Mucosa of descending colon (tissue), 3 donors: Measurements from ENCODE around the gene CCDC157. TPM values are rescaled to one million over a fixed set of nuclear protein-coding genes. Genes with fewer than 3 reads are reported as not detected.

Experiments used
- ATAC-seq: fragments of 200-7000 bp; cut with Tn5 transposase; one replicate; pipeline ENCODE4 v1.9.1; 2020; ENCODE audit warnings: mild to moderate bottlenecking, moderate library complexity
- DNase-seq, 3 donors: peaks; one replicate each; pipeline ENCODE4 v3.0.0-alpha.2; 2020
- H3K36me3 ChIP-seq: fragments of 200-600 bp; one replicate; pipeline ENCODE4 v1.8.0; 2021; ENCODE audit warnings: low read depth, mild to moderate bottlenecking
- H3K4me1 ChIP-seq: fragments of 200-600 bp; one replicate; pipeline ENCODE4 v1.8.0; 2021; ENCODE audit warnings: low read depth, mild to moderate bottlenecking
- H3K4me3 ChIP-seq: fragments of 200-600 bp; one replicate; pipeline ENCODE4 v1.8.0; 2021; ENCODE audit warnings: mild to moderate bottlenecking
- H3K9me3 ChIP-seq: fragments of 200-600 bp; one replicate; pipeline ENCODE4 v1.8.0; 2021; ENCODE audit warnings: mild to moderate bottlenecking
- intact Hi-C, 2 donors: fragments of 100-400 bp; cut with DNase I in 1 of 2; cut with micrococcal nuclease in 1 of 2; formaldehyde crosslinking; loops; one replicate each; pipeline versions ENCODE4 v1.11.0 to v1.11.1; 2022; cut with DNase I, micrococcal nuclease
- total RNA-seq, 3 donors: library from RNA; stranded (reverse); fragmentation: NEBNext Ultra II Directional in 2 of 3; extraction: Animal tissue kit (Norgen Biotek cat#: 25700) in 2 of 3; gene quantifications; one replicate each; pipeline versions ENCODE4 v1.2.1 to v1.2.4, GENCODE V29; 2021 to 2023
- TF ChIP-seq, protein P1 (sequence below): fragments of 200-600 bp; IDR thresholded peaks from one replicate; pipeline ENCODE4 v1.8.0; 2022; ENCODE audit warnings: antibody characterized with exemption, mild to moderate bottlenecking
- donor health status: DM: no; HTN: no; CAD: no; lungs with moderate emphysema.
- donor health status: DM: no; HTN: no; CAD: no.
- donor health status: DM: no; HTN: yes; CAD: no.

The CCDC157 gene
- total RNA-seq, 3 donors from 2014 or later: 1.6 to 2.2 (median 1.8) TPM

DNA sequence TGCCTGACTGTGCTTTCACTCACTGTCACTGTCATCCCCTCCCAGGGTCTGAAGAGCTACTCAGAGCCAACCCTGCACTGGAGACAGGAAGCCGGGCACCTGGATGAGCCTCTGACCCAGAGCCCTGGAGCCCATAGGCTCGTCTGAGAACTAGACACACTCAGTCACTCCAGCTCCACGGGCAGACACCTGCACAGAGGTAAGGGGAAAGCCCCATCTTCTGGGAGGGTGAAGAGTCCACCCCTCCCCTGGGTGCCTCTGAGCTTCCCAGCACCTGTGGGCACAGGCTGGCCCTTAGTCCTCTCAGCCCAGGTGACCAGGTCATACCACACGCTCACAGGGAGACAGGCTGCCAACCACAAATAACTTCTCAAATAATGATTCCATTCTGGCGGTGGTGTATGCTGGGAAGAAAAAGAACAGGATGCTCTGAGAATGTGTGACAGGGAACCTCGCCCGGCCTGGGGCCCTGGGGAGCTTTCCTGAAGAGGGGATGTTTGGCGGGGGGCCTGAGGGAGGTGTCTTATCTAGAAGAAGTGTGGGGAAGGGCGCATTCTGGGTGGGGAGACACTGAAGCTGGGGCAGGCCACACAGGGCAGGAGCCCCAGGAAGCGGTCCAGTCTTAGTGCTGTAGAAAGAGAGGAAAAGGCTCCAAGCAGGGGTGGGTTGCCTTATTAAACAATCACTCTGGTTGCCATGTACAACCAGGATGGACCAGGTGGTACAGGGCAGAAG is 5.3 kb downstream of the CCDC157 start:
- Histone ChIP-seq H3K9me3 (no peaks in the 10 kb centered on the region), H3K4me3 (no peak overlapping the region), H3K4me1 (peaks cover 4% of the 10 kb centered on the region), H3K36me3 (no peaks in the 10 kb centered on the region)
- TF ChIP-seq, protein P1, sequence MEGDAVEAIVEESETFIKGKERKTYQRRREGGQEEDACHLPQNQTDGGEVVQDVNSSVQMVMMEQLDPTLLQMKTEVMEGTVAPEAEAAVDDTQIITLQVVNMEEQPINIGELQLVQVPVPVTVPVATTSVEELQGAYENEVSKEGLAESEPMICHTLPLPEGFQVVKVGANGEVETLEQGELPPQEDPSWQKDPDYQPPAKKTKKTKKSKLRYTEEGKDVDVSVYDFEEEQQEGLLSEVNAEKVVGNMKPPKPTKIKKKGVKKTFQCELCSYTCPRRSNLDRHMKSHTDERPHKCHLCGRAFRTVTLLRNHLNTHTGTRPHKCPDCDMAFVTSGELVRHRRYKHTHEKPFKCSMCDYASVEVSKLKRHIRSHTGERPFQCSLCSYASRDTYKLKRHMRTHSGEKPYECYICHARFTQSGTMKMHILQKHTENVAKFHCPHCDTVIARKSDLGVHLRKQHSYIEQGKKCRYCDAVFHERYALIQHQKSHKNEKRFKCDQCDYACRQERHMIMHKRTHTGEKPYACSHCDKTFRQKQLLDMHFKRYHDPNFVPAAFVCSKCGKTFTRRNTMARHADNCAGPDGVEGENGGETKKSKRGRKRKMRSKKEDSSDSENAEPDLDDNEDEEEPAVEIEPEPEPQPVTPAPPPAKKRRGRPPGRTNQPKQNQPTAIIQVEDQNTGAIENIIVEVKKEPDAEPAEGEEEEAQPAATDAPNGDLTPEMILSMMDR: no peak
- no peak for ATAC-seq
- intact Hi-C loops: no loop called here
- DNase-seq: no peak

DNA sequence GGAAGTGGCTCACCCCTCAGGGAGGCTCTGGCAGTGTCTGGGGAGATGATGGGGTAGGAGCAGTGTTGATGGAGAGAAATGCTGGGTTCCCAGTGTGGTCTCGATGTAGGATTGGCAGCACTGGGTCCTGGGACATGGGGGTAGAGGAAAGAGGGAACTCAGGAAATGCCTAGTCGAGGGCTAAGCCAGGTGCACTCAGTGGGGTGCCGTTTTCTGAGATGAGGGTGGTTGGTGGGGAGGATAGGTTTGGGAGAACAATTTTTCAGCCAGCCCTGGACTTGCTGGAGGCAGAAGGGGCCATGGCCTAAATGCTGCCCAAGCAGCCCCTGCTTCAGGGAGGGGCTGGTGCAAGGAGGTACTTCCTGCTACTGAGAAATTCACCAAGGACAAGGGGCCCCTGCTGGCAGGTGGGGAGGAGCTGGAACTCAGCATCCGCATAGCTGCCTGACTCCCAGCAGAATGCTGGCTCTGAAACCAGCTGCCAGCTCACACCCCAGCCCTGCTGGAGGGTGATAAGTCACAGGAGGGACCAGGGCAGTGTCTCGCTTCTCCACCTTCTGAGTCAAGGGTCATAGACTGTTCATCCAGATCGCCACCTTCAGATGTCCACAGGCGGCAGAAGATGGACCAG is 6.0 kb downstream of the CCDC157 start:
- no peaks in the 10 kb centered on the region for H3K4me1 ChIP-seq
- DNase-seq: no peak
- ATAC-seq: no peak
- no peak overlapping the region for H3K4me3 ChIP-seq
- H3K36me3 ChIP-seq: no peaks in the 10 kb centered on the region
- TF ChIP-seq, protein P1: no peak
- intact Hi-C loops: no loop called here
- H3K9me3 ChIP-seq: no peaks in the 10 kb centered on the region

DNA sequence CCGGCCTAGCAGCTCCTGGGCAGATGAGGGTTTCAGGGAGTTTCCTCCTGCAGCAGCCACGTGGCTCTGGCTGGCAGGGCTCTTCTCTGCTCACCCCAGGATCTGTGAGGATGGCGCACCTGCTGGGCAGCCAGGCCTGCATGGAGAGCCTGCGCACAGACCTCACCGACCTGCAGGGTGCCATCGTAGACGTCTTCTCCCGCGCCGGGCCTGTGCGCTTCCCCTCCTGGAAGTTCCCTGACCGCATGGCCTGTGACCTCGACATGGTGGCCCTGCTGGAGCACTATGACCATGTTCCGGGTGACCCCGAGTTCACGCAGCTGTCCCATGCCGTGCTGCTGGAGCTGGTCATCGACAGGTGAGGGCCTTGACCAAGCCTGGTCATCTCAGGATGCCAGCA is 9.1 kb downstream of the CCDC157 start:
- TF ChIP-seq, protein P1: no peak
- Histone ChIP-seq H3K4me3 (no peak overlapping the region), H3K36me3 (no peaks in the 10 kb centered on the region), H3K9me3 (no peaks in the 10 kb centered on the region), H3K4me1 (no peaks in the 10 kb centered on the region)
- intact Hi-C loops: no loop called here
- DNase-seq (no peak), ATAC-seq (no peak)

DNA sequence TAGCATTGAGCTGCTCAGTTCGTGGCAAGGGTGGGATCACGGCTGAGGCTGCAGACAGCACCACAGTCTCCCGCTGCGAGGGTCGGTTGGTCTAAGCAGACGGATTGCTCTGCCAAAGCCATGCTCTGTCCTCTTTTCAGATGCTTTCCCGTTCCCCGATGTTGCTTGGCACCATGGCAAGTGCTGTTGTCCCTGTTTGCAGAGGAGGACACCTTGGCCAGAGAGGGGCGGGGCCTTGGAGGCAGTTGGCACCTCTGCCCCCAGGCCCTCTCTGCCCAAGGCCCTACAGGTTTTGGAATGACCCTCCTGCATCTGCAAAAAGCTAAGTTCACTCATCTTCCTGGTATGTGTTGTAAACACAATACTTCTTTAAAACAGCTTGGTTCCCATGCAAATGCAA is 11.6 kb downstream of the CCDC157 start:
- DNase-seq: no peak
- Histone ChIP-seq H3K9me3 (no peaks in the 10 kb centered on the region), H3K36me3 (no peaks in the 10 kb centered on the region), H3K4me3 (no peak overlapping the region), H3K4me1 (no peaks in the 10 kb centered on the region)
- no peak for ATAC-seq
- TF ChIP-seq, protein P1: no peak
- intact Hi-C loops: no loop called here

DNA sequence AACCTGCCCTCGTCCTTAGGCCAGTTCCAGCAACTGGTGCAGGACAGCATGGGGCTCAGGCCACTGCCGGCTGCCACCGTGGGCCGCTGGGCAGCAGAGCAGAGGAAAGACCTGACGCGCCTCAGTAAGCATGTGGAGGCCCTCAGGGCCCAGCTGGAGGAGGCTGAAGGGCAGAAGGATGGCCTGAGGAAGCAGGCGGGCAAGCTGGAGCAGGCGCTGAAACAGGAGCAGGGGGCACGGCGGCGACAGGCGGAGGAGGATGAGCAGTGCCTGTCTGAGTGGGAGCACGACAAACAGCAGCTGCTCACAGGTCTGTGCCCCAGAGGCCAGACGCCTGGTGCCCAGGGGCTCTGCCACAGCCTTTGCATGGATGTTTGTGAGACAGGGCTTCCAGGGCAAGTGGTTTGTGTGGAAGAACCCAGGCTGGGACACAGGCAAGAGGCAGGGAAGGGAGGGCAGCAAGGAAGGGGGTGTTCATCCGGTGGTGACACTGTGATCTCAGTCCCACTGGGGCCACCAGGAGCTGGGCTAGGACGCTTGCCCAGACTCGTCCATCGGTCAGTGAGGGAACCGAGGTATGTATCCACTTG is 13.9 kb downstream of the CCDC157 start:
- DNase-seq (no peak), ATAC-seq (no peak)
- TF ChIP-seq, protein P1: no peak
- intact Hi-C loops: no loop called here
- no peaks in the 10 kb centered on the region for H3K36me3 ChIP-seq
- no peaks in the 10 kb centered on the region for H3K4me1 ChIP-seq
- H3K9me3 ChIP-seq: no peaks in the 10 kb centered on the region
- no peak overlapping the region for H3K4me3 ChIP-seq
